SK-N-DZ (cell line): ENCODE data around the gene CDON.
"Not testable (repeated sequence)": the region's sequence is repeated elsewhere in the genome, so short reads cannot be mapped to it uniquely, and the experiment has no call there.

Source experiments
- DNase-seq: peaks from one replicate; pipeline ENCODE4 v3.0.0-alpha.2; 2015; ENCODE audit warnings: low spot score

Gene CDON

GRCh38 chr11:125994509-125994908 lies 68.2 kb downstream of the CDON start:
- no peak for DNase-seq

GRCh38 chr11:125992893-125993292 lies 69.8 kb downstream of the CDON start:
- no peak for DNase-seq

- no peak for DNase-seq
These were observed 72.4 kb downstream of the CDON start for GRCh38 chr11:125990244-125990643.

GRCh38 chr11:125987066-125987641 lies 75.5 kb downstream of the CDON start:
- DNase-seq: no peak

GRCh38 chr11:125985956-125986355 lies 76.7 kb downstream of the CDON start:
- DNase-seq: not testable (repeated sequence)

GRCh38 chr11:125982348-125982730 lies 80.3 kb downstream of the CDON start:
- no peak for DNase-seq

GRCh38 chr11:125980436-125980835 lies 82.2 kb downstream of the CDON start:
- DNase-seq: no peak

- DNase-seq: no peak
These were observed 83.2 kb downstream of the CDON start for GRCh38 chr11:125979511-125979910.

- DNase-seq: no peak
These were observed 83.8 kb downstream of the CDON start for GRCh38 chr11:125978778-125979407.

GRCh38 chr11:125978181-125978716 lies 84.4 kb downstream of the CDON start:
- DNase-seq: no peak

- DNase-seq: no peak
These were observed 85.3 kb downstream of the CDON start for GRCh38 chr11:125977333-125977732.

GRCh38 chr11:125976156-125976555 lies 86.5 kb downstream of the CDON start:
- DNase-seq: no peak

- DNase-seq: no peak
These were observed 87.0 kb downstream of the CDON start for GRCh38 chr11:125975634-125976033.

GRCh38 chr11:125974284-125974683 lies 88.4 kb downstream of the CDON start:
- no peak for DNase-seq

GRCh38 chr11:125971618-125972017 lies 91.0 kb downstream of the CDON start:
- no peak for DNase-seq

- no peak for DNase-seq
These were observed 94.3 kb downstream of the CDON start for GRCh38 chr11:125968354-125968753.

GRCh38 chr11:125967515-125967914 lies 95.2 kb downstream of the CDON start:
- DNase-seq: no peak

- no peak for DNase-seq
These were observed 101.9 kb downstream of the CDON start for GRCh38 chr11:125960771-125961170.

GRCh38 chr11:125959931-125960330 lies 102.7 kb downstream of the CDON start:
- DNase-seq: no peak

- DNase-seq: no peak
These were observed 103.2 kb downstream of the CDON start for GRCh38 chr11:125959511-125959910.

- DNase-seq: no peak
These were observed 103.7 kb downstream of the CDON start for GRCh38 chr11:125958872-125959400.

GRCh38 chr11:125957618-125958332 lies 104.9 kb downstream of the CDON start:
- DNase-seq: no peak
